HG03060 (cell line): ENCODE data around the gene TRIM31.
A peak's percentile ranks its signal among the peaks of the same experiment; 100 is the strongest.

ENCODE experiments used
- ATAC-seq: cut with Tn5 transposase; IDR thresholded peaks from one replicate; pipeline ENCODE4 v1.9.1; 2021; ENCODE audit warnings: low read depth, moderate number of reproducible peaks; ENCODE audit not compliant: unreplicated experiment

Gene TRIM31

DNA sequence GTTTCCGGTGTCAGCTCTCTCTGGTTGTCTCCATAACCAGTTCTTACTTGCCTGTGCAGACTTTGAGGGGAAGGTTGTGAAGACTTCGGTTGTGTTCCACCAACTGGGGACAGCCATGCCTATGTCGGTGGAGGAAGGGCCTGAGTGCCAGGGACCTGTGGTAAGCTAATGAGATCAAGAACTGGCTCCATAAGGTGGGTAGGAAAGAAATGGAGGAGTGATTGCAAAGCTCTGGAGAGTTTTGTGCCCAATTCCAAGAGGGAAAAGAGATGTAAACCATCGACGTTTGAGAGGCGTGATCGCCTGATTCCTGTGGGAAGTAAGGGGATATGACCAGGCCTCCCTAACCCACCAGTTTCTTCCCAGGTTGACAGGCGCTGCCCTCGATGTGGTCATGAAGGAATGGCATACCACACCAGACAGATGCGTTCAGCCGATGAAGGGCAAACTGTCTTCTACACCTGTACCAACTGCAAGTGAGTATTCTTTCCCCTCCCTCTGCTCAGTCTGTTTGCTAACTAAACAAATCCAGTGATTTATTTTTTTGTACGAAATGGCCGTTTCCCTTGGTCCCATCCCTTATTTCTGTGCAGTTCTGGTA lies 50.9 kb downstream of the TRIM31 start:
- no peak for ATAC-seq

DNA sequence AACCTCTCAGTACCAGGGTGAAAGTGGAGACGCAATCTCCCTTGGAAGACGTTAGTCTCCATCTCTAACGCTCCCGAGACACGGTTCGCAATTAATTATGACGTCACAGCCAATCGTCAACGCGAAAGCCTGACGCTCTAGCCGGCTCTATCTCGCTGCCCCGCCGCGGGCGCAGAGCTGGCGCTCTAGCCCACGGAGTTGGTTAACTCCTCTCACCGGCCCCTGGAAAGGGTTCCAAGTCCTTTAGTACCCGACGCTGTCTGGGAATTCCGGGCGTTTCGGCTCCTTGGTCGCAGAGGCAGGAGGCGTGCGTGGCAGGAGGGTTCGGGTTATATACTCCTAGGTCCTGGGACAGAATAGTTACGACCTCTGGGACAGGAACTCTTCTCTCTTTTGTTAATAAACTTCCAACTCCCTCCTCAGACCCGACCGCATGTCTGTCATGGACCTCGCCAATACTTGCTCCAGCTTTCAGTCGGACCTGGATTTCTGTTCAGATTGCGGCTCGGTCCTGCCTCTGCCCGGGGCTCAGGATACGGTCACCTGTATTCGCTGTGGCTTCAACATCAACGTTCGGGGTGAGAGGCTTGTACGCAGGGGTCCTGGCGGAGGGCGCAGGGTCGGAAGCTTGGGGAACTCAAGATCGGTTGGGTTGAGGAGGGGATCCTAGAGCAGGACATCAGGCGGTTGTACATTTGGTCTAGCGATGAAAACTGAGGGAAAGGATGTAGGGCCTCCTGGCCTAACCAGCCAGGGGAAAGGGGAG lies 51.6 kb downstream of the TRIM31 start, which contains the start of gene POLR1H:
TSS of gene POLR1H (plus strand) at position 174 of the 766 bp plus-strand sequence. CDS start at position 434, 260 bp downstream.
- ATAC-seq = peak; percentile 88

DNA sequence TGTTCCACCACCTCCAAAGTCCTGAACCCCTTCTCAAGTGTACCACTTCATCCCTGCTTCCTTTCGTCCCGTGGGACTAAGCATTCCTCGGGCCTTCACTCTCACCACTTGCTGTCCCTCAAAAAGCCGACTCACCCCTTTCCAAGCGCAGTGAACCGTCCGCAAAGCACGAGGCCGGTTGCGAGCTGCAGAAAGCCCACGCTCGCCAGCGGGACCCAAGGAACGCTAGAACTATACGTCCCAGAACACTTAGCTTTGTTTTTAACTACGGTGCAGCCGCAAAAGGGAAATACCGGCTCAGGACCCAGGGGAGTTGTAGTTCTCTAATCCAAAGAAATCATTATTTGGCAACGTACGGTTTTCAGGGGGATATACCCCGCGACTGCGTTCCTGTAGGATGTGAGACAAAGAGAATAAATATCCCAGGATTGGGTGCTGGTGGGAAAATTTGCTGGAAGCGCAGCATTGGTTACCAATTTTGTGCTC lies 52.2 kb downstream of the TRIM31 start:
- ATAC-seq = no peak

DNA sequence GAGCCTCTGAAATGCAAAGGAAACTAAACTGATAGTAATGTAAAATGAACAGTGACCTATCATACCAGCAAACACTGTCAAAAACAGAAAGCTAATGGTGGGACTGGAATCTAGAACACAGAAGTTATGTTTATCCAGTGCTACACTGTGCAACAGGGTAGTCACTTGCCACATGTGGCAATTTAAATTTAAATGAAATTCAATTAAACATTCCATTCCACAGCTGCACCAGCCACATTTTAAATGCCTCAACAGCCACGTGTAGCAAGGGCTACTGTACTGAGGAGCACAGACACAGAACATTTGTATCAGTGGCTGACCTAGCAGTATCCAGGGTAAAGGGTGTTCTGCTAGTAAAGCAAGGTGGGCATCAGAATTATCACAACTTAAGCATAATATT lies 57.4 kb downstream of the TRIM31 start:
- ATAC-seq = no peak

DNA sequence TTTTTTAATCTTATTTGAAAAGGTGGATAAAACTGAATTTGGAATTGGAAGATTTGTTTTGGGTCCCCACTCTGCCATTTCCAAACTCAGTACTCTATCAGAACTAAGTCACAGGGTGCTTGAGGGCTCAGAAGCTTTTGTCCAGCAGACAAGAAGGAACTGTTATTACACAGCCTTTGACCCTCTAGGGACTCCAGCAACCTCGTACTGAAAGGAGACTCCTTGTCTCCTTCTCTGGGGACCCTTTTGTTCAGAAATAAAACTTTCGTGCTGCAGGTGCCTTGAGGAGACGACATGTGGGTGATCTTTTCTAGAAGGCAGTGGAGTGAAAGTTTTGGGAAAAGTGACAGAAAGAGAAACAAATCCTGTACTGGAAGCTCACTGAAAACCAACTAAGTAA lies 59.2 kb downstream of the TRIM31 start:
- ATAC-seq = no peak
